Esophagus (tissue), 2 donors: ENCODE data around the gene SNAPIN. TPM values are rescaled to one million over a fixed set of nuclear protein-coding genes. Genes with fewer than 3 reads are reported as not detected.

Experiments
- H3K27ac ChIP-seq, 2 donors: one replicate each; pipeline ENCODE4 v1.5.1; 2013; ENCODE audit warnings: low read depth in 2 of 2, mild to moderate bottlenecking in 2 of 2, inconsistent platforms in 1 of 2, low read length in 1 of 2, moderate library complexity in 1 of 2
- H3K27me3 ChIP-seq, 2 donors: one replicate each; pipeline ENCODE4 v1.6.1; 2013; ENCODE audit warnings: low read length in 2 of 2, control low read depth in 1 of 2, mild to moderate bottlenecking in 1 of 2; ENCODE audit not compliant: insufficient read depth in 2 of 2, control insufficient read depth in 1 of 2
- H3K36me3 ChIP-seq, 2 donors: one replicate each; pipeline ENCODE4 v1.6.1; 2013; ENCODE audit warnings: low read length in 1 of 2; ENCODE audit not compliant: control insufficient read depth in 2 of 2, insufficient read depth in 2 of 2
- H3K4me1 ChIP-seq, 2 donors: one replicate each; pipeline ENCODE4 v1.6.1; 2013; ENCODE audit warnings: low read length in 1 of 2; ENCODE audit not compliant: control insufficient read depth in 2 of 2, insufficient read depth in 2 of 2
- H3K4me3 ChIP-seq, 2 donors: one replicate each; pipeline ENCODE4 v1.5.1; 2013; ENCODE audit warnings: low read length in 2 of 2, mild to moderate bottlenecking in 2 of 2, low read depth in 1 of 2, moderate library complexity in 1 of 2
- H3K9me3 ChIP-seq, 2 donors: one replicate each; pipeline ENCODE4 v1.6.1; 2013; ENCODE audit warnings: mild to moderate bottlenecking in 2 of 2, low read depth in 1 of 2, low read length in 1 of 2, moderate library complexity in 1 of 2; ENCODE audit not compliant: control insufficient read depth in 2 of 2, insufficient read depth in 1 of 2
- WGBS, 2 donors: extraction: QIAGEN DNeasy Blood & Tissue Kit; methylation state at CpG; one replicate each; pipeline ENCODE4 v1.1.7; 2013; 5-methylcytosine and 5-hydroxymethylcytosine counted together
- polyA plus RNA-seq, 2 donors: library from polyadenylated mRNA; stranded (reverse); fragments of 200-250 nt; gene quantifications; one replicate each; pipeline ENCODE4 v1.2.3, GENCODE V29; 2013
- donor health status: healthy with polysubstance abuse.
- donor health status: Bipolar disorder and iron deficiency.

The SNAPIN gene
- polyA plus RNA-seq, 2 donors = 20.0 to 35.3 TPM

DNA sequence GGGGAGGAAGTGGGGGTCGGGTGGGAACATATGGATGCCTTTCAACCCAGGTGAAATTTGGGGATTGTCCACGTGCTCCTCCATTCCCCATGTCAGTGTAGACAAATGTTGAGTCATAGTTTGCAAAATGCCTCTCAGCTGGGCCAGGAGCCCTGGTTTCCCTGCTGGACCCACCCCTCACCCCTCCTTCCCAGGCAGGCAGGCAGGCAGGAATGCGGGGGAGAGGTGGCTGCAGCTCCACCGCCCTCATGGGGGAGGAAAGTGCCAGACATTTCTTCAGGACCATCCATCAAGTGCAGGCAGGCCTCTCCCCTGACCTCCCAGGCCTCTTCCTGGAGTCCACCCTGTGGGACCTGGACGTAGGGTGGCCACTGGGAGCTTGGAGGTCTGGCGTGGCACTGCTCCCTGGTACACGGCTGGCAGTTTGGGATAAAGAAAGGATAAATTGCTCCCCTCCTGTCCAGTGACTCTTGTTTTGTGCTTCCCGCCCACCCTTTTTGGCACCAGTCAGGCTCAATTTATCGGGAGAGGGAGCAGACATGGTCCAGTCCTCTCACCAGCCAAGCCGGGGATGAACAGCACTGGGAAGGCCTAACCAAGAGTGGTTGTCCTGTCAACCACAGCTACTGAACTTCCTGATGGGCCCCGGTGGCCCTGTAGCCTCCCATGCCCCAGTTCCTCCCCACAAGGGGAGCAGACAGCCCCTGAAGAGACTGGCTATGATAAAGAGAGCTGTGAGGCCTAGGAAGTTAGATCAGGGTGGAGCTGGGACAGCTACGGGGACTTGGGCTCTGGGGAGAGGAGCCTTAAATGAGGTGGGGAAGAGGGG is 38.9 kb downstream of the SNAPIN start:
- H3K4me1 ChIP-seq = peaks cover 3 to 8% of the 10 kb centered on the region in 2 donors
- no peaks in the 10 kb centered on the region for H3K36me3 ChIP-seq
- H3K27ac ChIP-seq = peak overlapping the region; percentile 38 to 84
- H3K9me3 ChIP-seq = no peaks in the 10 kb centered on the region
- H3K4me3 ChIP-seq = no peak overlapping the region
- H3K27me3 ChIP-seq = no peaks in the 10 kb centered on the region
- WGBS, 2 donors = 62% methylated on average over 12 of the region's 12 CpGs

DNA sequence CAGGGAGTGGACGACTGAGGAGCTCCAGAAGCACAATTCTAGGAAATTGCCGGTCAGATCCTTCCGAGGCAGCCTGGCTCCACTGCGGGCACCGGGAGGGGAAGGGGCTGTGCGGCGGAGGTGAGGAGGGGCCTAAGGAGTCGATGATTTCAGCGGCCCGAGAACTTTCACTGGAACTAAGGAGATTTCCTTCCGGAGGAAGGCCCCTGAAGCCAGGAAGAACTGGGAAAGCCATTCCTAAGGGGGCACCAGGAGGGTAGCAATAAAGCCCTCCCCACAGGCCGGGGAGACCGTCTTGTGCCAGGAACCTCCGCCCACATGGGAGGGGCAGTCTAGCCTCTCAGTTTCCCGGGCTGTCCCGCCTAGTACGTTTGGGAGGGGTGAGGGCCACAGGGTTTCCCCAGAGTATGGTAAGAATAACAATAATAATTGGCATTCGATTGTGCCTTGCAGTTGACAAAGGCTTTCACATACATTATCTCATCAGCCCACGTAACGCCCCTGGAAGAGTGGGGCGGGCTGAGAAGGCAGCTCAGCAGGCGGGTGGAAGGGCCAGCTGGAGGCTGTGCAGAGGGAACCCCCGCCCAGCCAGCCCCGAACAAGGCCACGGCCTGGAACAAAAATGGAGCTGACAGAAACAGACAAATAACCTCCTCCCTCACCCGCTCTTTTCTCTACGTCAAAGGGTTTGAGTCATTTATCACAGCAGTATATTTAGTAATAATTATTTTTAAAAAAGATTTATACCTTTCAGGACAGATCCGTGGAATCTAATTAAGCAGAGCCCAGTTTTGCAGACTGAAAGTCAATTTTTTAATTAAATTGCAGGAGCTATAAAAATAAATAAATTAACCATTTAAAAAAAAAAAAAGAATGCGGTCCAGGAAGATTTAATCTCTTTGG is 39.8 kb downstream of the SNAPIN start:
- H3K9me3 ChIP-seq = no peaks in the 10 kb centered on the region
- peaks cover 3 to 8% of the 10 kb centered on the region in 2 donors for H3K4me1 ChIP-seq
- 36 to 41% methylated on average over 29 of the region's 29 CpGs for WGBS, 2 donors
- H3K27me3 ChIP-seq = no peaks in the 10 kb centered on the region
- H3K27ac ChIP-seq = peak overlapping the region; percentile 38 to 84
- H3K4me3 ChIP-seq = no peak overlapping the region
- no peaks in the 10 kb centered on the region for H3K36me3 ChIP-seq

- 85 to 86% methylated on average over 6 of the region's 6 CpGs for WGBS, 2 donors
- no peaks in the 10 kb centered on the region for H3K36me3 ChIP-seq
- H3K4me1 ChIP-seq = peaks cover 3 to 8% of the 10 kb centered on the region in 2 donors
- H3K27me3 ChIP-seq = no peaks in the 10 kb centered on the region
- peak overlapping the region; percentile 57 to 74 for H3K27ac ChIP-seq
- H3K9me3 ChIP-seq = no peaks in the 10 kb centered on the region
- no peak overlapping the region for H3K4me3 ChIP-seq
Observed at GRCh38 chr1:153698923-153699714, 40.6 kb downstream of the SNAPIN start.

DNA sequence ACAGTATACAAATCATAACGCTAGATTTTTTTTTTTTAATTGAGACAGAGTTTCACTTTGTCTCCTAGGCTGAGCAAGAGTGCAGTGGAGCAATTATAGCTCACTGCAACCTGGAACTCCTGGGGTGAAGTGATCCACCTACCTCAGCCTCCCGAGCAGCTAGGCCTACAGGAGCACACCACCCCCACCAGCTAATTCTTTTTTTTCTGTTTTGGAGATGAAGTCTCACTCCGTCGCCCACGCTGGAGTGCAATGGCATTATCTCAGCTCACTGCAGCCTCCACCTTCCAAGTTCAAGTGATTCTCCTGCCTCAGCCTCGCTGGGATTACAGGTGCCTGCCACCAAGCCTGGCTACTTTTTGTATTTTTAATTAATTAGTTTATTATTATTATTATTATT is 41.3 kb downstream of the SNAPIN start:
- H3K9me3 ChIP-seq = no peaks in the 10 kb centered on the region
- H3K27me3 ChIP-seq = no peaks in the 10 kb centered on the region
- no peaks in the 10 kb centered on the region for H3K36me3 ChIP-seq
- H3K4me3 ChIP-seq = no peak overlapping the region
- H3K4me1 ChIP-seq = peaks cover 3 to 8% of the 10 kb centered on the region in 2 donors
- no peak overlapping the region for H3K27ac ChIP-seq
- 86 to 91% methylated on average over 6 of the region's 6 CpGs for WGBS, 2 donors

DNA sequence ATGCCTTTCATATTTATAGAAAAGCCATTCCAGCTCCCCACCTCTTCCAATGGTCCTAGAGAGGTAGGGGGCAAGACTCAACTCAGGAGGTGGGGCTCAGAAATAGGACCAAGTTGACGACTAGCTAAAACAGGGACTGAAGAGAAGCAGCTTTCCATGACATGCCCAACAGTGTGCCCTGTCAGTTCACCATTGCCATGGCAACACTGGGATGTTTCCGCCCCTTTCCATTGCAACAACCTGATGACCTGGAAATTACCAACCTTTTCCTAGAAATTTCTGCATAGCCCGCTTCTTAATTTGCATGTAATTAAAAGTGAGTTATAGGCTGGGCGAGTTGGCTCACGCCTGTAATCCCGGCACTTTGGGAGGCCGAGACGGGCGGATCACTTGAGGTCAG is 47.0 kb downstream of the SNAPIN start:
- WGBS, 2 donors = 68 to 78% methylated on average over 9 of the region's 9 CpGs
- no peaks in the 10 kb centered on the region for H3K36me3 ChIP-seq
- no peaks in the 10 kb centered on the region for H3K9me3 ChIP-seq
- no peaks in the 10 kb centered on the region for H3K4me1 ChIP-seq
- no peaks in the 10 kb centered on the region for H3K27me3 ChIP-seq
- no peak overlapping the region for H3K4me3 ChIP-seq
- no peak overlapping the region for H3K27ac ChIP-seq

DNA sequence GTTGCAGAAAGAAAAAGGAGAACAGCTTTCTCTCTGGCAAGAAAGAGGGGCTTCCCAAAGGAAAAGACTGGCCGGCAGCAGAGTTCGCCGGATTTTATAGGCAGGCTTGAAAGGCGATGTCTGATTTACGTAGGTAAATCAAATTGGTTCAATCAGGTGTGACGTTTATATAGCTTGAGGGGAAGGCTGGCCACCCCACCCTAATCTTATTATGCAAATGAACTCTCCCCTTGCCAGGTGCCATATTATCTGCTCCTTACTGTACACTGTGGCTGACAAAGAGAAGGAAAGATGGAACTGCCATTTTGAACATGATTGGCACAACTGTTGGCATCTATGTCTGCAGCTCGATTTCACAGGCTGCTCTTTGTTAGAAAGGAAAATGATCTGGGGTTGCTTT is 52.5 kb downstream of the SNAPIN start:
- Histone ChIP-seq H3K36me3 (no peaks in the 10 kb centered on the region), H3K27ac (no peak overlapping the region), H3K4me1 (no peaks in the 10 kb centered on the region), H3K9me3 (no peaks in the 10 kb centered on the region), H3K27me3 (no peaks in the 10 kb centered on the region), H3K4me3 (no peak overlapping the region)
- 46 to 62% methylated on average over 7 of the region's 7 CpGs for WGBS, 2 donors

Other genes starting within 250 kb of the SNAPIN start
- gene S100A7A, start 242.2 kb upstream of the SNAPIN start, polyA plus RNA-seq = 1 to 10 TPM in 1 of 2 donors, under 1 TPM in 1; 0.02 to 1.3 TPM
- gene S100A7, start 198.1 kb upstream of the SNAPIN start, polyA plus RNA-seq = 100 to 1,000 TPM; 115 to 689 TPM
- 1,000 to 10,000 TPM in 1 of 2 donors, 100 to 1,000 TPM in 1; 936 to 2,978 TPM for gene S100A6, start 122.7 kb upstream of the SNAPIN start, polyA plus RNA-seq
- gene S100A5, start 117.8 kb upstream of the SNAPIN start, polyA plus RNA-seq = under 1 TPM in 1 of 2 donors, not detected in 1; 0.11 TPM
- gene S100A4, start 112.9 kb upstream of the SNAPIN start, polyA plus RNA-seq = 100 to 1,000 TPM; 145 to 249 TPM
- gene S100A3, start 109.4 kb upstream of the SNAPIN start, polyA plus RNA-seq = 10 to 100 TPM; 10.2 to 27.5 TPM
- gene S100A2, start 92.9 kb upstream of the SNAPIN start, polyA plus RNA-seq = 1,000 to 10,000 TPM; 2,831 to 3,591 TPM
- gene S100A16, start 45.6 kb upstream of the SNAPIN start, polyA plus RNA-seq = 1,000 to 10,000 TPM; 2,016 to 2,151 TPM
- gene S100A14, start 42.4 kb upstream of the SNAPIN start, polyA plus RNA-seq = 1,000 to 10,000 TPM; 2,532 to 3,167 TPM
- 100 to 1,000 TPM in 1 of 2 donors, 10 to 100 TPM in 1; 74.3 to 122 TPM for gene S100A13, start 31.2 kb upstream of the SNAPIN start, polyA plus RNA-seq
- 1 to 10 TPM in 1 of 2 donors, under 1 TPM in 1; 0.93 to 2.3 TPM for gene S100A1, start 30.3 kb upstream of the SNAPIN start, polyA plus RNA-seq
- 10 to 100 TPM; 41.6 to 45.5 TPM for gene CHTOP, start 24.6 kb upstream of the SNAPIN start, polyA plus RNA-seq
- gene ILF2, start 12.3 kb downstream of the SNAPIN start, polyA plus RNA-seq = 10 to 100 TPM; 22.5 to 99.9 TPM
- 1 to 10 TPM; 2.2 to 3.6 TPM for gene NPR1, start 20.0 kb downstream of the SNAPIN start, polyA plus RNA-seq
- 10 to 100 TPM; 16.4 to 30.8 TPM for gene INTS3, start 69.3 kb downstream of the SNAPIN start, polyA plus RNA-seq
- 10 to 100 TPM; 18.6 to 30.9 TPM for gene SLC27A3, start 116.7 kb downstream of the SNAPIN start, polyA plus RNA-seq